Measurements from ENCODE around the gene OAF.

OAF gene

DNA sequence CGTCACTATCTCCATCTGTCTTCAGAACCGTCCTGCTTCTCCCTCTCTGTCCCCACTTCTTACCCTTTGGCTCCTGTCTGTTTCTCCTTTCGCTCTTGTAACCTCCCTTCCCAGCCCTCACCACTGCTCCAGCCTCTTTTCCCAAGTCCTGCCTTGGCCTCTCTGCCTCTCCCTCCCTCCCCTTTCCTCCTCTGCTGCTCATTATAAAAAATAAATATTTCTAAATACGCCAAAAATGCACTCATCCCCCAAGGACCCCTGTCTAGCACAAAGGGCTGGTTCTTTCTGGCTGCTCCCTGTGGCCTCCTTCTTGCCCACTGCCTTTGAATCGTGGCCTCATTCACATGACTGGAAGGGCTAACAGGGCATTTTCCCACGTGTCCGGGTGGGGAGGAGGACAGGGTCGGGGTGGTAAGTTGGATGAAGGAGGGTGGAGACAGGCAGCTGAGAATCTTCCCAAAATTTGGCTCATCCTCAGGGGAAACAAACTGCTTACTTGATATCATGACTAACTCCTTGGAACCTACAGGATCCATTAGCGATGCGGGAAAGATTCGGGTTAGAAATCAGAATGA lies 26.4 kb upstream of the OAF start:
- DNase-seq: no peak

DNA sequence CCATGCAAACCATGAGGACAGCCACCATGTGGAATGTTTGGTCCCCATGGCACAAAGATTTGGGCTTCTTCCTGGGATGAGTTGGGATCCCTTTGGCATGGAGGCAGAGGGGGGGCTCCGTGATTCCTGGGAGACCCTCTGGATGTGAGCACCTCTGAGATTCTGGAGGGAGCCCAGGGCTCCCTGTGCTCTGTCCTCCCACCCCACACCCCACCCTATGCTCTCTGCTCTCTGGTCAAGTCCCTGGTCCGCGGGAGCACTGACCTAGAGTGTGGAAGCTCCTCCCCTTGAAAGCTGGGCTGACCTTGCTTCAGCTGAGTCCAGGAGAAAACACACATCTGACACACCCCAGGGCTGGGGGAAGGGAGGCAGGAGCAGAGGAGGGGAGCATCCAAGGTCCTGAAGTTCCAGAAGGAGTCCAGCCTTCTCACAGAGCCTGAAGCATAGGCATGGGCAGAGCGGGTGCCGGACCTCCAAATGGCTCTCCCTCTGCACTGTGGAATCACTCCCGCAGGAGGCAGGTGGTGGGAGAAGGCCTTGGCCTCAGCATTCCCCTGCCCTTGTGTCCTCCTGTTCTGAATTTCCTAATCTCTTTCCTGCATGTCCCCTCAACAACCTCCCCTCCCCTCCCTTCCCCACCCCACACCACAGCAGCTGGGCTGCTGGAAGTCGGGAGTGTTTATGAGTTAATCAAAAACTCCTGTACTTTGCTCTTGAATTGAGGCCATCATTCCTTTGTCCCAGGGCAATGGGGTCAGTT lies 25.7 kb upstream of the OAF start:
- DNase-seq: no peak

DNA sequence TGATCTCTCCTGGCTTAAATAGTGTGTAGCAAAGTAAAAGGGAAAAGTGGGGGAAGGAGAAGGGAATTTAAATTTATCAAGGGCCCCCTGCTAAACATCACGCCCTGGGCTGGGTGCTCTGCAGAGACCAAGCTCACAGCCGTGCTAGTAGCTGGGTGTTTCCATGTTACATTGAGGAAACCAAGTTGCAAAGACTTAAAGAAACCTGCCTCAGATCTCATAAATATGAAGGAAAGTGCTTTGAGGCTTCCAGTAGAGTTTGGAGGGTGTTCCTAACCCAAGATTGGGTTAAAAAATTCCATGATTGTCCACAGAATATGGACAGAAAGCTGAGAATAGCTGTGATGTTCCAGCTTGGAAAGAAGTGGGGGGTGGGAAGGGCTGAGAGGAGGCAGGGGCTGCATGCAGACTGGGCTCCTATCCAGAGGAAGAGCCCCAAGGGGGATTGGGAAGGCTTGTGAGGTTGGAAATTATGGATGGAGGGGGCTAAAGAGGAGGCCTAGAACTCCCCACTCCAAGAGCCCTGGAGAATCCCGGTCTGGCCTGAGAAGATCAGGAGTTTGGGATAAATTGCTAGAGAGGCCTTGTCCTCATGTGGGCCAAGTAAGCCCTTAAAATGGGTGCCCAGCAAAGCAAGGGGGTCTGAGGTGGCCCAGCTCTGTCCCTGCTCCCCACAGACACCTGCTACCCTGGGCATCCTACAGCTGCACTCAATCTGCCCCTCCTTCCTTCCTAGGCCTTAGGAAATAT lies 25.0 kb upstream of the OAF start:
- DNase-seq: no peak

DNA sequence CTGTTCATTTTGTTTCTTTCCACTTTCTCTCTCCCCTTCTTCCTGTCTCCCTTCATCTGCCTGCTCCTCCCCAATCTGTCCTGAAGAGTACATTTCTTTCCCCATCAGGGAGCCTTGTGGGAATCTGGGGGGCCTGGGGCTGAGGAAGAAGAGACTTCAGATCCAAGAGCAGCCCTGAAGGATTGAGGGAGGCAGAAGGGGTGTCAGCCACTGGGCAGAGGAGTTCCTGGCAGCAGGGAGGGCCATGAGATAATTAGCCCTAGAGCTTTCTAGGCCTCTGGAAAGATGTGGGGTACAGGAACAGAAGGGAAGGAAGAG lies 24.4 kb upstream of the OAF start:
- DNase-seq: no peak

DNA sequence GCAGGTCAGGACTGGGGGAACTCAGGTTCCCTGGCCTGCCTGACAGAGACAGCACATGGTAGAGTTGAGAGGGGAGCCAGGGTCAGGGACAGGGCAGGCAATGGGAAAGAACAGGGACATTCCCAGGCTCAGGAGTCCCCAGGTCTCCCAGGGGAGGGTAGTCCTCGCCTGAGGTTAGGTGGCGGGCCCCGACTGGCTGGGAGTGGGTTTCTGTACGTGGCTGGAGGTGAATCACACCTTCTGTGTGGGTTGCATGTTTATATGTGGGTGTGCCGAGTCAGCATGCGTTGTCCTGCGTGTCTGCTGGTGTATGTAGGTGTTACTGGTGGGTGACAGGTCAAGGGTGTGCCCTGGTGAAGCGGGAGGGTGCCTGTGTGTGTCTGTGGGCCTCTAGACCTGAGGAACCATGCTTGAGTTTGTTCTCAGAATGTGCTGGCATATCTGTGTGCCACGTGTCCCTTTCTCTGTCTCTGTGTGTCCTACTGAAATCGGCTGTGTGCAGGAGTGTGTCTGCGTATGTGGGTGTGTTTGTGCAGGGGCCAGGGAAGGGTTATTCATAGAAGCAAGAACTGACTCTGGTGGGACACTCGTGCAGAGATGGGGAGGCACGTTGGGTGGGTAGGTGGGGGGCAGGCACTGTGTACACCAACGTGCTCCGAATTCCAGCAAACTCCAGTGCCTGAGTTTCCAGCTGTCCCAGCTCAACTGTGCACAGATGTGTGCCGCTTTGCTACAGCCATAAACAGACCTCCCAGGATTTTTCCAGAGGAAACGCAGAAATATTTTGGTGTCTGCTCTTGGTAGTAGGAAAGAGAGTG lies 23.8 kb upstream of the OAF start:
- DNase-seq: no peak

DNA sequence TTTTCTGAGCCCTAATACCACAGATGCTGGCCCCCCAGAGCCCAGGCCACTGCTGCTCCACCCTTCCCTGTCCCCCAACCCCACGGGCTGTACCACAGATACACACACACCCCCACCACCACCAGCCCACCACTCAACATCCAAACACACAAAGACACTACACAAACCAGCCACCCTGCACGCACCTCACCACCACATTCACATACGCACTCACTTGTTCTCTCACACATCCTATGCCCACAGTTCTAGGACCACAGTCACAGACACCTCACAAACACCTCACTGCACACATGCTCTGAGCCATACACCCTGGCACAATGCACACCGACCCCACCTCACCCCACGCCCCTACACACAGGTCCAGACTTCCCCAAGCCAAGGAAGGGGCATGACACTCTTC lies 22.5 kb upstream of the OAF start:
- no peak for DNase-seq

DNA sequence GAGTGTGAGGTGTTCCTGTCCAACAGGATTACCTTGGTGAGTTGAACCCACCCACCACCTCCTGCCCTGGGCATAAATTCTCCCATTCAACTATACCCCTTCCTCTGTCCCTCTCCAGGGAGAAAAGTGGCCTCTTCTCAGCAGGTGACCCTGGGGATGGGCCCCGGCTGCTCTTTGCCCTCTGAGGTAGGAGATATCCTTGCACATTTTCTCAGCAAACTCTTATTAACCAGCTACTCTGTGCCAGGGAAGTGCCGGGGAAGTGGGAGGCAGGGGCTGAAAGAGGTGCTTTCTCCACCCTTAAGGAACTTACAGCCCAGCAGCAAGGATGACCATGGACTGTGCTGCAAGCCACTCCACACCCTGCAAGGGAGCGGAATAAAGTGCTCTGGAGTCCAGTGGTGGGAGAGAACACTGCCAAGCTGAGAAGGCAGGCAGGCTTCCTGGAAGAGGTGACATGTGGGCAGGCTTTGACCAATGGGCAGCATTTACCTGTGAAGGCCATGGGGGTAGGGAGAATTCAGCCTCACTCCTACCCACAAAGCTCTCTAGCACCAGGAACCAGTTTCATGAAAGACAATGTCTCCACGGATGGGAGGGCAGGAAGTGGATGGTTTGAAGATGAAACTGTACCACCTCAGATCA lies 21.9 kb upstream of the OAF start:
- DNase-seq: no peak

DNA sequence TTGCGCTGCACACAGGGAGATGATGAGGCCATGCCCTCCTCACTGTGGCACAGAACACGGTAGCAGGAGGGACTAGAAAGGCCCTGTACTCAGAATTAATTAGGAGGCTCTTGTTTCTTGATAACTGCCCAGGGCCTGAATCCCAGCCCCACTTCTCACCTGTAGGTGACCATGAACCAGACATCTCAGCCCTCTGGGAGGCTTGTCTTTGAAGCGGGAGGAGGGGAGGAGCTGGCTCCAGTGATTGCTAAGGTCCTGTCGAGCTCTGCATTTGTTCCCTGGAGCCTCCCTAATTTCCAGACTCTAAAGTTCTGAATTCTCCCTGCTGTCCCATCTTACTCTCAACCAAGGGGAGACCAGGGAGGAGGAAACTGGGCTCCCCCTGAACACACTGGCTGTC lies 19.8 kb upstream of the OAF start:
- DNase-seq: no peak

DNA sequence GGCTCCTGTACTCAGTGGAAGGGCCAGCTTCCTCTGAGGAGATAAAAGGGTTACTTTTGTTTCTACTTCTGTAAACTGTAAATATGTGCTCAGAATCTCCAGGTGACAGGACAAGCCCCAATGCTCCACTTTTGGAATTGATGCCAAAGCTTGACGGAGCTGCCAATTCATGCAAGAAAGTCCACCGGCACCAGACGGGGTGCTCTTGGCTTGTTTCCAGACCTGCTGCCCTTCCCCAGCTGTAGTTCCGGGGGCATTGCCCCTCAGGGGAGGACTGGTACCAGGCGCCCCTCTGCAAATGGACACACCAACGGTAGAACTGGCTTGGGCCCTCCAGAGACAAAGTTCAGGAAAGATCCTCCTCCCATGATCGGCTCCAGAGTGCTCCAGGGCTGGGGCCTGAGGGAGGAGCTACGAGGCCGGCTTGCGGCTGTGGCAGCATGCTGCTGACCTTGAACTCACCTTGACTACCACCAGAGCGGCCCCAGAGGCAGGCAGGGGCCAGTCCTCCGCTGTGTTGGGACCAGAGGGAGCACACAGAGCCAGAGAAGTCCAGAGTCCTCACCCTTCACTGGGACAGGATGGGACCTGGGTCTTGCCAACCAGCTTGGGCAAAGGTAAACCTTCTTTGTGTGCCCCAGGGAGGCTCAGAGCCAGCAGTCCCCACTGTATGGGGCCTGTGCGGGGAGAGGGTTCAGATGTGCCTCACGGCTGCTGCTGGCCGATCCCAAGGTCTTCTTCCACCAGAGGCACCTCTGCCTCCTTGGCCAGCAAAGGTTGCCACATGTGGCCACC lies 17.8 kb upstream of the OAF start:
- no peak for DNase-seq

DNA sequence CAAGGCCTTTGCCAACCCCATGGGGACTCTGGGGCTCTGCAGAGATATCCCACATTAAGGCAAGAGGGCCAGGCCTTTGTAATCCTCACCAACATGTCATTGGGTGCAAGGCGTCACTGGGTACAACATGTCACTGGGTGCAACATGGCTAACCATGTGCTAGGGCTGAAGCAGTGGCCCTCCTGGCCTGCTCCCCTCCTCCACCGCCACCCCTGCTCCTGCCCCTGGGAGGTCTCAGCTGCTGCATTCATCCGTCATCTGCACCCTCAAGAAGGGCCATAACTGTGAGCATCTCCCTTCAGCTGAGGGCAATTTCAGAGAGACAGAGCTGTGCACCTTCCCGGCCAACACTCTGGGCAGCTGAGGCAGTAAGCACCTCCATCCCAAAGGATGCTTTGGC lies 16.7 kb upstream of the OAF start:
- no peak for DNase-seq

DNA sequence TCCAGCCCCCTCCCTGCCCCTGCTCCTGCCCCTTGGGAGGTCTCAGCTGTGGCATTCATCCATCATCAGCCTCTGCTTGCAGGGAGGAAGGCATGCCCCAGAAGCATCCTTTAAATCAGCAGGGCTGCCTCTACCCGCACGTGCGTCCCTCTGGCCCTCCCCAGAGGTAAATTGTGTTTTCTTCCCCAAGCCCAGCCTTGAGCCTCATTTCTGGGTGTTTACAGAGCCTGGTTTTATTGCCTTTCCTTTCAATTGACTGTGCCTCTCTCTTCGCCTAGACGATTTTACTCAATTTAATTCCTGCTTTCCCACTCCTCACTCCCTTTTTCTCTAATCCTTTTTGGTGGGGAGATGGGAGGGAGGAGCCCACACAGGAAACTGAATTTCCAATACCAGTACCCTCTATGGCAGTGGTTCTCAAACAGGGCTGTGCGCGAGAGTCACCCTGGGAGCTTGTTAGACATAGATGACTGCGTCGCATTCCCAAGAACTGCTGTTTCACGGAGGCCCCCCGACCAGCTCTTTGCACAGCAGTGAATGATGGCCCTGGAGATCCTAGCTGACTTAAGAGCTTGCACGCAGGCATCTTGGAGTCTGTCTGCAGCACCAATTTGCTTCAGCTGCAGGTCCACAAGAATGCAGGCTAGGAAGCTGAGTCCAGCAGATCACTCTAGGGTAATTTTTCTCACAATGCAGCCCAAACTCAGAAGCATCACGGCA lies 15.1 kb upstream of the OAF start:
- no peak for DNase-seq

DNA sequence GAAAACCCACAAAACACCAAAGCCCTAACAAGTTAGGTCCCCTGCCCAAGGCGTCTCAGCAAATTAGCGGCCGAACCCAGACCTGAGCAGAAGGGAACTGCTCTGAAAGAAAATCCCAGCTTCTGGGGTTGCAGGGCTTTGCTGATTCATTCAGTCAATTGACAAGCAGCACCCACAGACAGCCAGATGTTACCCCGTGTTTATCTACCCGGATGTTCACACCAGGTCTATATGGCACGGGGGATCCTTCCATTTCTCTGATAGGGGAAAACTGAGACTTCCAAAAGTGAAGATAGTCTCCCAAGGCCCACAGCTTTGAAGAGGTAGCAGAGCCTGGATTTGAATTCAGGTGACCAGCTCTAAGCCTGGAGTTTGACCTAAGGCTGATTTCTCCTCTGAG lies 14.0 kb upstream of the OAF start:
- no peak for DNase-seq

DNA sequence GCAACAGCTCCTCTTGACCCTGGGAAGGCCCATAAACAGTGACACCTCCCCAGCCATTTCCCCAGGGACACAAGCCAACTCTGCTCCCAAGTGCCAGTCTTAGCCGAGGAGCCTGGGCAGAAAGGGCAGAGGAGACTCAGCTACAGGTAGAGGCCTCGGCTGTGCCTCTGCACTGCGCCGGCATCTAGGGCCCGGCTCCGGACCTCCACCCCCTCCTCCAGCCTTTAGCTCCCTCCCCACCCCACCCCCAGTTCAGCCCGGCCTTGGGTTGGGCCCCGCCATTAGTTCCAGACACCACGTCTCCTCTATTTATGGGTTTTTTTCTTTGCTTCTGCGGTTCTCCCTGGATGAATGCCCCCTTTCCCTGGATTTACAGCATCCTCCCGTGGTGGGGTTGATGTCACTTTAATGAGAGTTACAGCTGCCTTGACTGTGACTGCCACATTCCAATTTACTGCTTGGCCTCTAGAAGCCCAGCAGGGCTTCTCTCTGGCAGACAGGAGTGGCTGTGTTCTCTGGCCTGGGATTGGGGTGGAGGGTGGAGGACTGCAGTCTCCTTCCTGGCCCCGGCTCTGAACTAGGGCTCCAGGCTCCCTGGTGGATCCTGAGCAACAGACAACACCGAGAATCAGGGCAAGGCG lies 13.5 kb upstream of the OAF start:
- no peak for DNase-seq

DNA sequence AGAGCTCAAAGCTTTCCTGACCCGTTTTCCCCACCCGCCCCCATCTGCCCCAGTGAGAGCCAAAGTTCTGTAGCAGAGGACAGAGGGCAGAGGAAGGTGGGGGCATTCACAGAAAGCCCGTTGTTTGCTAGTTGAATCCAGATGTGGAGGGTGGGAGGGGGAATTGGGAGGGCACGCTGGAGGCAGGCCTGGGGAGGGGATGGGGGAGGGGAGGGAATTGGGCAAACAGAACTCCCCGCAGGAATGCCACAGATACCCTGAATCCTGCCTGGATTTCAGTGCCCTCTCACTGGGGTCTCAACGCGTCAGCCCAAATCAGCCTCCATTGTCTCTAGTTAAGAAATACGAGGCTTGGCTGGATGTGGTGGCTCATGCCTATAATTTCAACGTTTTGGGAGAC lies 12.9 kb upstream of the OAF start:
- DNase-seq: no peak

DNA sequence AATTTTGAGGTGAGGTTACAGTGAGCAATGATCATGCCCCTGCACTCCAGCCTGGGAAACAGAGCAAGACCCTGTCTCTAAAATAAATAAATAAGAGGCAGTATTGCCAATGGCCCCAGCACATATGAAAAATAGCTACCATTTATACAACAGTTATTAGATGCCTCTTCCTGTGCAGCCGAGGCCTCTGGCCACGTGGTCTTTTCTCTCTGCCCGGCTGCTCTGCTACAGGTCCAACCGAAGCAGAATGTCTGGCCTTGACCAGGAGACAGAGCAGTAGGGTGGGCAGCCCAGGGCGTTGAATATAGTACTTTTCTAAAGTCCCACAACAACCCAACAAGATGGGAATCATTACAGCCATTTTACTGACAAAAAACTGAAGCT lies 12.4 kb upstream of the OAF start:
- no peak for DNase-seq

DNA sequence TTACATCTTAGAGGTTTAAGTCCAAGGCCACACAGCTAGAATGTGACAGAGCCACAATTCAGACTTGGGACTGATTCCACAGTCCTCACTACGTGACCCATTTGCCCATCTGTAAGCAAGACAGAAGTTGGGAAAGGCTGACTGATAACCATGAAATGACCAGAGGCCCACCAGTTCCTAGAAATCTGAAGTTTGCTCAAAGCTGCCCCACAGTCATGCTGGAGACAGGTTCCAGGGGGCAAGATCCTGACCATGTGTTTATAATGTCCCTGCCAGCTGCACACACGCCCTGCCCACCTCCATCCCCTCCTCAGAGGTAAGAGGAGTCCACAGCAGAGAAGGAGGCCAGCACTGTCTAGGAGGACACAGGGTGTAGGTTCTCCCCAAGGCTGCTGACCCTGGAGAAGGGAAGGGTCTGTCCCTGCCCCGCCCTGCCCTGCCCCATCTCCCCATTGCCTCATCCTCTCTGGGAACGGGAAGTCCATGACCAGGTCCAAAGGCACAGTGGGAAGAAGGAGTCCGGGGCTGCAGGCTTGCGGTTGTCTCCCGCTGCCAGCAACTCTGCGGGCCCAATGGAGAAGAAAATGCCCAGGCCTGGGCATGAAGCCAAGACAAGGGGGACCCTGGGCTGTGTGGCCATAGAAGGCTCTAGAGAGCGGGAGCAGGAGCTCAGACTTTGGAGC lies 11.9 kb upstream of the OAF start:
- DNase-seq: no peak

DNA sequence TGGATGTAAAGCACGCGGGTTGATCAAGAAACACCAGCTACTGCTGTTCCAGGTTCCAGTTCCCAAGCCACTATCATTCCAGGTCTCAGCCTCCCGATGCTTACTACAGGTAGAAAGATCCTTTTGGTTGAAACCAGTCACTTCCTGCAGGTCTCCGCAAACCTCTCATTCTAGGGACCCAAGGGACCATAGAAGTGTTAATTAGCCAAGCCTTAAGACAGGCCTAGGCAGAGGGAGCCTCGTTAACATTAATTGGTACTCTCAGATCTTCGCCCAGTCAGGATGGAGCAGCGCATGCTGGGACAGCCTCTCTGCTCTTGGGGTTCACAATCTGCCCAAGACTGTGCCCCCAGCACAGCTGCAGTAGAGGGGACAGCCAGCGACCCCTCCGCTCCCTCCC lies 11.2 kb upstream of the OAF start:
- no peak for DNase-seq

DNA sequence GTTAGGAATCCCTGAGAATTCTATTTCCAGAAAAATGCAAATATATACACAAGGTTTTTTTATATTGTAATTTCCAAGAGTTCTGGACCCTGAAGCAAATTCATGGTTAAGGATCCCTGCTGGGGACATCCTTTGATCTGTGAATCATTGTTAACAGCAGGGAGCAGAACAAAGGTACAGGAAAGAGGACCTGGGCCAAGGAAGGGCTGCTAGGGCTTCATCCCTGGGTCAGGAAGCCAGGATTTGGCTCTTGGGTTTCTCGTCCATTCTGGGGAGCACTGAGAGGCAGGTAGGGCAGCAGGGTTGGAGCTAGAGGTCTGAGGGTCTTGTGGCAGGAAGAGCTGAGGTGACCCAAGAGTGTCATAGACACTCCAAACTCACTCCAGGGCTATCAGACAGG lies 10.2 kb upstream of the OAF start:
- no peak for DNase-seq

DNA sequence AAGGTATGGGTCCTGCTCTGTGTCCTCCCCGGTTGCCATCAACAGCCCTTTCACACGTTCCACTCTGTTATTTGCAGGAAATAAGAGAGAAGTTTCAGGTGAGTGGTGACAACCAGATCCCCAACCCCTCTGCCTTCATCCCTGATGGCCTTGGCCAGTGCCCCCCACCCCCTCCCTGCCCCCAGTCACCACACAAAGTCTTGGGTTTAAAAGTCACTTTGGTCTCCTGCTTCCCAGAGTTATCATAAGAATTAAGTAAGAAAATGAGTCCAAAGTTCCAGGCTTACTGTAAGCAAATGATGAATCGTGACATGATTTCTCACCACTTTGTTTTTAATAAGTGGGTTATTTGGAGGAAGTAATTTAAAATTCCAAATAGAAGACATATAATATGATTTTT lies 9.2 kb upstream of the OAF start:
- no peak for DNase-seq

DNA sequence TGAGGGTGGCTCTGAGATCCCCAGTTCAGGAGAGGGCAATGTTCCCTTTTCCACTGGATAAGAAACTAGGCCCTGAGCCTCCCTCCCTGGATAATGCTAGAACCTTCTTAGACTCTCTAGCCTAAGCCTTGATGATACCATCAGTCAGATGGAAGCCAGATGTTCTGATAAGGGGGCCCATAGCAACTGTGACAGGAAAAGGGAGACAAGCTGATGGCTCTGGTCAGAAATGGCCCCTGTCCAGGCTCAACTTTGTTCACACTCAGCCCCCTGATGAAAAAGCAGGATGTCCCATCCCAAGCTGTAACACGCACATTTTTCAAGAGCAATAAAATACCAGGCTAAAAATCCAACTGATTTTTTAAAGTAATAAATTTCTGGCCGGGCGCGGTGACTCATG lies 7.2 kb upstream of the OAF start:
- DNase-seq: no peak

All from CD4-positive, alpha-beta T cell treated with Interferon alpha-2 for 1 hour (primary cell).